ENCODE measurements around the gene AZU1. TPM values are rescaled to one million over a fixed set of nuclear protein-coding genes. Genes with fewer than 3 reads are reported as not detected.
"Not testable (repeated sequence)": the region's sequence is repeated elsewhere in the genome, so short reads cannot be mapped to it uniquely, and the experiment has no call there.

The AZU1 gene
- total RNA-seq, 1 experiment from 2014 or later = not detected

GRCh38 chr19:810077-810855 lies 17.4 kb upstream of the AZU1 start:
- DNase-seq (ENCODE audit: low read depth) = no peak

GRCh38 chr19:810883-811489 lies 16.7 kb upstream of the AZU1 start:
- no peak for DNase-seq (ENCODE audit: low read depth)

GRCh38 chr19:811506-812048 lies 16.1 kb upstream of the AZU1 start:
- no peak for DNase-seq (ENCODE audit: low read depth)

- DNase-seq (ENCODE audit: low read depth) = no peak
Measured at GRCh38 chr19:812049-812746, 15.4 kb upstream of the AZU1 start.

- DNase-seq (ENCODE audit: low read depth) = no peak
Measured at GRCh38 chr19:812747-813218, 14.9 kb upstream of the AZU1 start.

- no peak for DNase-seq (ENCODE audit: low read depth)
Measured at GRCh38 chr19:813219-814151, 14.2 kb upstream of the AZU1 start.

GRCh38 chr19:814152-815078 lies 13.2 kb upstream of the AZU1 start:
- no peak for DNase-seq (ENCODE audit: low read depth)

GRCh38 chr19:815079-815774 lies 12.4 kb upstream of the AZU1 start:
- no peak for DNase-seq (ENCODE audit: low read depth)

- no peak for DNase-seq (ENCODE audit: low read depth)
Measured at GRCh38 chr19:815775-816499, 11.7 kb upstream of the AZU1 start.

- no peak for DNase-seq (ENCODE audit: low read depth)
Measured at GRCh38 chr19:816500-816857, 11.2 kb upstream of the AZU1 start.

GRCh38 chr19:820212-820611 lies 7.4 kb upstream of the AZU1 start:
- DNase-seq (ENCODE audit: low read depth) = not testable (repeated sequence)

GRCh38 chr19:821231-821824 lies 6.3 kb upstream of the AZU1 start:
- no peak for DNase-seq (ENCODE audit: low read depth)

GRCh38 chr19:821825-822503 lies 5.7 kb upstream of the AZU1 start, which contains the start of gene PLPPR3:
Gene PLPPR3 (minus strand): TSS chr19:821955. CDS start chr19:821559, 396 bp downstream.
- DNase-seq (ENCODE audit: low read depth) = no peak

- peak; percentile 47 for DNase-seq (ENCODE audit: low read depth)
Measured at GRCh38 chr19:823565-824121, 4.0 kb upstream of the AZU1 start.

- DNase-seq (ENCODE audit: low read depth) = no peak
Measured at GRCh38 chr19:824885-825284, 2.8 kb upstream of the AZU1 start.

- DNase-seq (ENCODE audit: low read depth) = no peak
Measured at GRCh38 chr19:825897-826644, 1.6 kb upstream of the AZU1 start.

GRCh38 chr19:827314-827709 lies 325 bp upstream of the AZU1 start:
- no peak for DNase-seq (ENCODE audit: low read depth)
